ENCODE results near the gene KRT14.

- no peak for TF ChIP-seq POLR2A (IDR thresholded peaks at IDR 0.05; ENCODE audit: low read depth, low read length)
- no peak for TF ChIP-seq TAF1 (IDR thresholded peaks at IDR 0.05; ENCODE audit: borderline replicate concordance, low read depth, low read length)
Measured at GRCh38 chr17:41544491-41544892, 42.2 kb downstream of the KRT14 start.
